Body of pancreas (tissue), 4 donors: ENCODE data around the gene ZFP28.
A peak's percentile ranks its signal among the peaks of the same experiment; 100 is the strongest.

Experiments
- POLR2A ChIP-seq, 3 donors: fragments of 450-650 bp; IDR thresholded peaks; one replicate each; pipeline ENCODE4 v1.6.1; 2016; ENCODE audit warnings: antibody characterized with exemption in 3 of 3, mild to moderate bottlenecking in 2 of 3
- TF ChIP-seq, protein P1 (sequence below), 7 experiments: fragments of 450-650 bp in 4 of 7; fragments of 200-600 bp in 3 of 7; sonication (generic) in 3 of 7; IDR thresholded peaks; one replicate each; pipeline ENCODE4 v1.5.1; 2016 to 2019; ENCODE audit warnings: antibody characterized with exemption in 7 of 7

DNA sequence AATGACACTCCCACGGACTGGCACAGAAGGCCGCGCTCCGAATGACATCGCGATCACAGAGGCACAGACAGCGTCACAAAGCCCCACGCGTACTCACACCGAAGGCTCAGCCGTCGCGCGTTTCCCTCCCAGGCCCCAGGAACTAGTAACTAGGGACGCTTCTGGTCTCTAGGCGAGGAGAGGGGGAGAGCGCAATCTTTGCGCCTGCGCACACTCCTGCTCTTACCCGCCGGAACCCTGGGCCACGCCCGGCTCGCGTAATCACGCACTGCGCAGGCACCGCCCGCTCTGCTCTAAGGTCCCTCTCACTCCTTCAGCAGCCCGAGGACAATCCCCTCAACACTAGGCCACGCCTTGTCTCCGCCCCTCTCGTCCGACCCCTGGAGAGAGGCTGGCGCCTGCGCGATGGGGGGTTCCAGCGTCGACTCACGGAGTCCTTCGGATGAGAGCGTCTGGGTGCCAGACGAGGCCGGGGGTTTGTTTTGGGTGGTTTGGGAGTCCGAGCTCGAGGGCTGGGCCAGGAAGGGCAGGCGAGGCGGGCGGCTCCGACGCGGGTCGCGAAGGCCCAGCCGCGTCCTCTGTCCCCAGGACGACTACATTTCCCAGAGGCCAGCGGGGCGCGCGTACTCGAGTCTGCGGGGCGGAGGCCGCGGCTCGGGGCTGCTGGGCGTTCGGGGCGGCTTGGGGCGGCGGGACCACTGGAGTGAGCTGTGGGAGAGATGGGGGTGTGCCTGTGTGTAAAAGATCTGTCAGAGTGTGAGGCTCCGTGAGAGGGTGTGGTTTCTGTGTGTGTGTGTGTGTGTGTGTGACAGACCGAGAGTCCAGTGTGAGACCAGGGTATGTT is 31.1 kb upstream of the ZFP28 start, which contains the start of gene ZNF471:
- TF ChIP-seq, protein P1, sequence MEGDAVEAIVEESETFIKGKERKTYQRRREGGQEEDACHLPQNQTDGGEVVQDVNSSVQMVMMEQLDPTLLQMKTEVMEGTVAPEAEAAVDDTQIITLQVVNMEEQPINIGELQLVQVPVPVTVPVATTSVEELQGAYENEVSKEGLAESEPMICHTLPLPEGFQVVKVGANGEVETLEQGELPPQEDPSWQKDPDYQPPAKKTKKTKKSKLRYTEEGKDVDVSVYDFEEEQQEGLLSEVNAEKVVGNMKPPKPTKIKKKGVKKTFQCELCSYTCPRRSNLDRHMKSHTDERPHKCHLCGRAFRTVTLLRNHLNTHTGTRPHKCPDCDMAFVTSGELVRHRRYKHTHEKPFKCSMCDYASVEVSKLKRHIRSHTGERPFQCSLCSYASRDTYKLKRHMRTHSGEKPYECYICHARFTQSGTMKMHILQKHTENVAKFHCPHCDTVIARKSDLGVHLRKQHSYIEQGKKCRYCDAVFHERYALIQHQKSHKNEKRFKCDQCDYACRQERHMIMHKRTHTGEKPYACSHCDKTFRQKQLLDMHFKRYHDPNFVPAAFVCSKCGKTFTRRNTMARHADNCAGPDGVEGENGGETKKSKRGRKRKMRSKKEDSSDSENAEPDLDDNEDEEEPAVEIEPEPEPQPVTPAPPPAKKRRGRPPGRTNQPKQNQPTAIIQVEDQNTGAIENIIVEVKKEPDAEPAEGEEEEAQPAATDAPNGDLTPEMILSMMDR (IDR thresholded peaks at IDR 0.05): no peak
- peak in 2 of 3 donors; percentile 53 to 57 for TF ChIP-seq POLR2A (IDR thresholded peaks at IDR 0.05)
